ENCODE data around the gene FAM107B. TPM values are rescaled to one million over a fixed set of nuclear protein-coding genes. Genes with fewer than 3 reads are reported as not detected.
A peak's percentile ranks its signal among the peaks of the same experiment; 100 is the strongest.

FAM107B gene
- total RNA-seq, 1 experiment from 2014 or later = 41.6 TPM

DNA sequence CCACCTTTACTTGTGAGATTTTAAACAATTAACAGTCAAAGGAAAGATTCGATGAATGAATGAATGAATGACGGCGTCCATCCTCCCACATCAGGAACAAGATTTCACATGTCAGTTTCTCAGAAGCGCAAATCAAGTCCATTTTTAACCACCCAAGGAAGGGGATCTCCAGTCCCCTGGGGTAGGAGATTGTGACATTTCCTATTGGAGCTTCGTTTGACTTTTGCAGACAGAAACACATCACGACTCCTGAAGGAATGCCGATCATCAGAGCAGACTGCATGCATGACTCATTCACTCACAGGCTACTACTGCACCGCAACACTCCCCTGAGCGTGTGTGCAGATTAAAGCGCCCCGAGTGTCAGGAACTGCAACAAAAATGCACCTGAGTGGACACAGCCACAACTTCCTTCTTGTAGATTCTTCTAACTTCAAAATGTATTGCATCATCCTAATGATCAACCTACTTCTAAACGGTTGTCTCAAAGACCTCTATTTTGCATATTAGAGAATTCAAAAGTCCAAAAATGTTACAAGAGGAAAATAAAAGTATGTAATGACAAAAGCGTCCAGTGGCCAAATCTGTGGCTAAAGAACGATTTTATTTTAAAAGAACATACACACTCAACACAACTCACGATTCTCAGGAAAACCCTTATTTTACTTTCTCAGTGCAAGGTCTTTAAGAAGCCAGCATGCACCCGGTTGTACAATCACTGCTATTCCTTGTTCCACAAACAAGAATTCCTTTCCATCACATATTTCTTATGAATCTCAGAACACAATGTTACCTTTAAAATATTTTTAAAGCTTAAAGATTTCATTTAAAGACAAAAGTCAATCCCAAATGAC is 172.6 kb downstream of the FAM107B start:
- H3K4me3 ChIP-seq (replicated peaks in 1 of 2; ENCODE audit: low read depth in 1 of 2, low read length in 2 of 2) = peak overlapping the region in 1 of 2 experiments; percentile 9; a peak in 2 of 4 replicates
- CTCF ChIA-PET = no interaction called here
- H3K9me3 ChIP-seq (ENCODE audit: control insufficient read depth in 1 of 2, insufficient read depth in 1 of 2, low read depth in 1 of 2, low read length in 2 of 2) = no peaks in the 10 kb centered on the region
- no peak overlapping the region for H2AFZ ChIP-seq (ENCODE audit: low read depth, low read length, poor library complexity, severe bottlenecking)
- H3K9me2 ChIP-seq (ENCODE audit: insufficient read depth) = no peaks in the 10 kb centered on the region
- intact Hi-C loops (cut with micrococcal nuclease) = no loop called here
- no peaks in the 10 kb centered on the region for H3K27me3 ChIP-seq (ENCODE audit: insufficient read depth, low read length)
- peaks cover 27 to 39% of the 10 kb centered on the region in 2 experiments for H3K4me1 ChIP-seq (ENCODE audit: control insufficient read depth in 1 of 2, insufficient read depth in 2 of 2, low read length in 2 of 2)
- RAD21 ChIA-PET (ENCODE audit: low non-redundant PET in 1 of 2, low total read pairs in 2 of 2, uncharacterized antibody in 2 of 2, unreplicated experiment in 2 of 2) = no interaction called here
- H3K79me2 ChIP-seq (ENCODE audit: insufficient read depth, low read length) = no peaks in the 10 kb centered on the region
- H3K27ac ChIP-seq (ENCODE audit: low read depth, low read length) = no peak overlapping the region
- no peaks in the 10 kb centered on the region for H4K20me1 ChIP-seq (ENCODE audit: insufficient read depth)
- DNase-seq (ENCODE audit: low read depth, low spot score) (peak; percentile 52), ATAC-seq (peak; percentile 52)
- H3K9ac ChIP-seq (ENCODE audit: low read length) = no peak overlapping the region
- POLR2A ChIA-PET = no interaction called here
- peak overlapping the region; percentile 81 for H3K4me2 ChIP-seq (ENCODE audit: low read length)
- H3K36me3 ChIP-seq (ENCODE audit: control insufficient read depth in 1 of 2, insufficient read depth in 2 of 2, low read length in 2 of 2) = no peaks in the 10 kb centered on the region
- TSS peak; percentile 40 for BruUV-seq (replicated peaks)
- TF ChIP-seq, protein P1, sequence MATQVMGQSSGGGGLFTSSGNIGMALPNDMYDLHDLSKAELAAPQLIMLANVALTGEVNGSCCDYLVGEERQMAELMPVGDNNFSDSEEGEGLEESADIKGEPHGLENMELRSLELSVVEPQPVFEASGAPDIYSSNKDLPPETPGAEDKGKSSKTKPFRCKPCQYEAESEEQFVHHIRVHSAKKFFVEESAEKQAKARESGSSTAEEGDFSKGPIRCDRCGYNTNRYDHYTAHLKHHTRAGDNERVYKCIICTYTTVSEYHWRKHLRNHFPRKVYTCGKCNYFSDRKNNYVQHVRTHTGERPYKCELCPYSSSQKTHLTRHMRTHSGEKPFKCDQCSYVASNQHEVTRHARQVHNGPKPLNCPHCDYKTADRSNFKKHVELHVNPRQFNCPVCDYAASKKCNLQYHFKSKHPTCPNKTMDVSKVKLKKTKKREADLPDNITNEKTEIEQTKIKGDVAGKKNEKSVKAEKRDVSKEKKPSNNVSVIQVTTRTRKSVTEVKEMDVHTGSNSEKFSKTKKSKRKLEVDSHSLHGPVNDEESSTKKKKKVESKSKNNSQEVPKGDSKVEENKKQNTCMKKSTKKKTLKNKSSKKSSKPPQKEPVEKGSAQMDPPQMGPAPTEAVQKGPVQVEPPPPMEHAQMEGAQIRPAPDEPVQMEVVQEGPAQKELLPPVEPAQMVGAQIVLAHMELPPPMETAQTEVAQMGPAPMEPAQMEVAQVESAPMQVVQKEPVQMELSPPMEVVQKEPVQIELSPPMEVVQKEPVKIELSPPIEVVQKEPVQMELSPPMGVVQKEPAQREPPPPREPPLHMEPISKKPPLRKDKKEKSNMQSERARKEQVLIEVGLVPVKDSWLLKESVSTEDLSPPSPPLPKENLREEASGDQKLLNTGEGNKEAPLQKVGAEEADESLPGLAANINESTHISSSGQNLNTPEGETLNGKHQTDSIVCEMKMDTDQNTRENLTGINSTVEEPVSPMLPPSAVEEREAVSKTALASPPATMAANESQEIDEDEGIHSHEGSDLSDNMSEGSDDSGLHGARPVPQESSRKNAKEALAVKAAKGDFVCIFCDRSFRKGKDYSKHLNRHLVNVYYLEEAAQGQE (IDR thresholded peaks at IDR 0.05; ENCODE audit: low read depth) = no peak
- TF ChIP-seq ELF1 (IDR thresholded peaks at IDR 0.05; ENCODE audit: borderline replicate concordance, low read depth) (no peak; the same call in 1 of the 2 replicates), SRF (IDR thresholded peaks at IDR 0.05; ENCODE audit: low read depth) (peak; percentile 30; the same call in 1 of the 2 replicates), JUND (IDR thresholded peaks at IDR 0.05) (peak; percentile 74), SIN3A (IDR thresholded peaks at IDR 0.05; ENCODE audit: low read depth) (0 out of 2 replicates have a peak, but pooled peaks have one; percentile 48), FOSL1 (IDR thresholded peaks at IDR 0.05; ENCODE audit: low read depth) (peak; percentile 73), POLR2AphosphoS5 (IDR thresholded peaks at IDR 0.05; ENCODE audit: low read depth, low read length) (peak; percentile 30; the same call in 1 of the 2 replicates), EZH2 (IDR thresholded peaks at IDR 0.05) (no peak), YY1 (IDR thresholded peaks at IDR 0.05; ENCODE audit: extremely low read depth, insufficient replicate concordance, low read depth, low read length) (peak; percentile 30), POLR2A (IDR thresholded peaks at IDR 0.05; ENCODE audit: borderline replicate concordance, extremely low read depth, insufficient read depth, insufficient read length) (no peak), CBX3 (IDR thresholded peaks at IDR 0.05; ENCODE audit: low read depth) (peak; percentile 10; the same call in 1 of the 2 replicates), CEBPB (IDR thresholded peaks at IDR 0.05; ENCODE audit: low read depth) (peak; percentile 80), EGR1 (IDR thresholded peaks at IDR 0.05; ENCODE audit: low read depth) (no peak), SP1 (IDR thresholded peaks at IDR 0.05; ENCODE audit: low read depth) (peak; percentile 58), TCF7L2 (IDR thresholded peaks at IDR 0.05; ENCODE audit: borderline replicate concordance, extremely low read depth, insufficient read depth, insufficient read length) (no peak)
- TF ChIP-seq, protein P2, sequence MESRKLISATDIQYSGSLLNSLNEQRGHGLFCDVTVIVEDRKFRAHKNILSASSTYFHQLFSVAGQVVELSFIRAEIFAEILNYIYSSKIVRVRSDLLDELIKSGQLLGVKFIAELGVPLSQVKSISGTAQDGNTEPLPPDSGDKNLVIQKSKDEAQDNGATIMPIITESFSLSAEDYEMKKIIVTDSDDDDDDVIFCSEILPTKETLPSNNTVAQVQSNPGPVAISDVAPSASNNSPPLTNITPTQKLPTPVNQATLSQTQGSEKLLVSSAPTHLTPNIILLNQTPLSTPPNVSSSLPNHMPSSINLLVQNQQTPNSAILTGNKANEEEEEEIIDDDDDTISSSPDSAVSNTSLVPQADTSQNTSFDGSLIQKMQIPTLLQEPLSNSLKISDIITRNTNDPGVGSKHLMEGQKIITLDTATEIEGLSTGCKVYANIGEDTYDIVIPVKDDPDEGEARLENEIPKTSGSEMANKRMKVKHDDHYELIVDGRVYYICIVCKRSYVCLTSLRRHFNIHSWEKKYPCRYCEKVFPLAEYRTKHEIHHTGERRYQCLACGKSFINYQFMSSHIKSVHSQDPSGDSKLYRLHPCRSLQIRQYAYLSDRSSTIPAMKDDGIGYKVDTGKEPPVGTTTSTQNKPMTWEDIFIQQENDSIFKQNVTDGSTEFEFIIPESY (IDR thresholded peaks at IDR 0.05; ENCODE audit: extremely low read depth, insufficient replicate concordance, low read length) = no peak
- TF ChIP-seq, protein P3, sequence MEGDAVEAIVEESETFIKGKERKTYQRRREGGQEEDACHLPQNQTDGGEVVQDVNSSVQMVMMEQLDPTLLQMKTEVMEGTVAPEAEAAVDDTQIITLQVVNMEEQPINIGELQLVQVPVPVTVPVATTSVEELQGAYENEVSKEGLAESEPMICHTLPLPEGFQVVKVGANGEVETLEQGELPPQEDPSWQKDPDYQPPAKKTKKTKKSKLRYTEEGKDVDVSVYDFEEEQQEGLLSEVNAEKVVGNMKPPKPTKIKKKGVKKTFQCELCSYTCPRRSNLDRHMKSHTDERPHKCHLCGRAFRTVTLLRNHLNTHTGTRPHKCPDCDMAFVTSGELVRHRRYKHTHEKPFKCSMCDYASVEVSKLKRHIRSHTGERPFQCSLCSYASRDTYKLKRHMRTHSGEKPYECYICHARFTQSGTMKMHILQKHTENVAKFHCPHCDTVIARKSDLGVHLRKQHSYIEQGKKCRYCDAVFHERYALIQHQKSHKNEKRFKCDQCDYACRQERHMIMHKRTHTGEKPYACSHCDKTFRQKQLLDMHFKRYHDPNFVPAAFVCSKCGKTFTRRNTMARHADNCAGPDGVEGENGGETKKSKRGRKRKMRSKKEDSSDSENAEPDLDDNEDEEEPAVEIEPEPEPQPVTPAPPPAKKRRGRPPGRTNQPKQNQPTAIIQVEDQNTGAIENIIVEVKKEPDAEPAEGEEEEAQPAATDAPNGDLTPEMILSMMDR (IDR thresholded peaks at IDR 0.05 in 2 of 3, conservative IDR thresholded peaks at IDR 0.05 in 1 of 3; ENCODE audit: borderline replicate concordance in 1 of 3, insufficient read depth in 1 of 3, low read depth in 2 of 3, low read length in 2 of 3) = no peak
- TF ChIP-seq, protein P4, sequence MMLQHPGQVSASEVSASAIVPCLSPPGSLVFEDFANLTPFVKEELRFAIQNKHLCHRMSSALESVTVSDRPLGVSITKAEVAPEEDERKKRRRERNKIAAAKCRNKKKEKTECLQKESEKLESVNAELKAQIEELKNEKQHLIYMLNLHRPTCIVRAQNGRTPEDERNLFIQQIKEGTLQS (IDR thresholded peaks at IDR 0.05) = no peak
- TF ChIP-seq, protein P5, sequence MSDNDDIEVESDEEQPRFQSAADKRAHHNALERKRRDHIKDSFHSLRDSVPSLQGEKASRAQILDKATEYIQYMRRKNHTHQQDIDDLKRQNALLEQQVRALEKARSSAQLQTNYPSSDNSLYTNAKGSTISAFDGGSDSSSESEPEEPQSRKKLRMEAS (IDR thresholded peaks at IDR 0.05) = peak; percentile 56
